ENCODE measurements around the gene LTF. TPM values are rescaled to one million over a fixed set of nuclear protein-coding genes. Genes with fewer than 3 reads are reported as not detected.
"Not testable (repeated sequence)": the region's sequence is repeated elsewhere in the genome, so short reads cannot be mapped to it uniquely, and the experiment has no call there.

Gene LTF
- 0.51 and 0.93 TPM in 2 replicates for total RNA-seq

GRCh38 chr3:46464326-46465195 lies at the start of gene LTF:
LTF (minus strand) TSS chr3:46464905; CDS start chr3:46464867, 38 bp downstream.
- no peak for DNase-seq

GRCh38 chr3:46512191-46512749 lies 47.6 kb upstream of the LTF start:
- no peak for DNase-seq

- no peak for DNase-seq
These were observed 45.0 kb upstream of the LTF start for GRCh38 chr3:46509661-46510187.

DNA sequence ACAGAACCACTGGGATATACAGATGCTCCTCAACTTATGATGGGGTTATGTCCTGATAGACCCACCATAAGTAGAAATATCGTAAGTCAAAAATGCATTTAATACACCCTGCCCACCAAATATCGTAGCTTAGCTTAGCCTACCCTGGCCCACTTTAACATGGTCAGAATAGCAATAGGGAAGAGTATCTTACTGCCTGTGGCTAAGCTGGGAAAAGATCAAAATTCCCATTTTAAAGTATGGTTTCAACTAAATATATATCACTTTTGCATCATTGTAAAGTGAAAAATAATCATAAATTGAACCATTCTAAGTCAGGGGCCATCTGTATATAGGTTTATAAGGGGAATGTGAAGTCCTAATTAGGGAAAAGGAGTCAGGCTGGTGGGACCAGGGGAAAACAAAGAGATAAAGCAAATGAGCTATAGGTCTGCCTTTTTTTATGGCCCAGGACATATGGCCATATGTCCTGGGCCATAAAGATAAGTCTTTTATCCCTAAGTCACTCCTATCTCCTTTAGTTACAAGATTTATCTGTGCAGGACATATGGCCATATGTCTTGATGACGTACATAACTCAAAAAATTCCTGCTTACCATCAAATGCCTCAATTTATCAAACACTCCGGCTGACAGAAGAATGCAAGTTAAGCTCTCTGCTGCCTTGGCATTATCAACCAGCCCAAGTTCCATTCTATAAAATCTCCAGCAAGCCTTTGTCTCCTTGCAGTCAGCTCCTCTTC lies 44.3 kb upstream of the LTF start:
- DNase-seq = no peak

DNA sequence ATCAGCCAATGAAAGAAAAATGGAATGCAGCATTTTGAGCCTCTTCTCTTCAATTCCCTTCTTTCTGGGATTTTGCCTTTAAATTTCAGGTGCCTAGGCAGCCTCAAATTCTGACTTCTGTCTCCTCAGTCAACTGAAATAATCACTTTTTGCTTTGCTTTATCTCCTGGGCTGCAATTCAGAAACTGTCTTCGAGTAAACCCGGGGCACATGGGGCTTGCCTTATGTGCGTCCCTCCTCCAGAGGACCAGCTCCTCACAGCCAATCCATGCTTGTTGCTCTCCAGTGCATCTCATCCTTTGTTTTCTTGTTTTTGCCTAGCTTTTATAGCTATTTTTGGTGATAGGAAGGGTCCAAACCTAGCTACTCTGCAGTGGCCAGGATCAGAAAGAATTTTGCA lies 41.8 kb upstream of the LTF start:
- no peak for DNase-seq

DNA sequence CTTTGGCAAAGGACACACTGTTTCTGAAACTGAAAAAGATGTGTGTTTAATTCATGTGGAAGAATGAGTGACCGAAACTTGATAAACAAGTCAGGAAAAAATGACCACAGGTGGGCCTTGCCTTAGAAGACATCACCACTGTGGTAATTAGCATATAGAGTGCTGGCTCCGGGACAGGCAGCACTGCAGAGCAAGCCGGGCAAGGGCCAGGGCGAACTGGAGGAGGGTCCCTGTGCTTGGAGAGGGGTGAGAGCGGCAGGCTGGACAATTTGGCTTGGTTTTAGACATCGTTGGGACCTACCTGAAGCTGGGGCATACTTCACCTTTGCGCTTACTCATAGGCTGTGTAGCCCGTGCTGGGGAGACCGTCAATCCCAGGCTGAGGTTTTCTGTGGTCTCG lies 41.2 kb upstream of the LTF start:
- DNase-seq = no peak

GRCh38 chr3:46504789-46505188 lies 40.1 kb upstream of the LTF start:
- DNase-seq = no peak

GRCh38 chr3:46503200-46503874 lies 38.6 kb upstream of the LTF start:
- no peak for DNase-seq

- DNase-seq = no peak
These were observed 37.0 kb upstream of the LTF start for GRCh38 chr3:46501702-46502101.

GRCh38 chr3:46500656-46501635 lies 36.2 kb upstream of the LTF start:
- peak; percentile 41 for DNase-seq

DNA sequence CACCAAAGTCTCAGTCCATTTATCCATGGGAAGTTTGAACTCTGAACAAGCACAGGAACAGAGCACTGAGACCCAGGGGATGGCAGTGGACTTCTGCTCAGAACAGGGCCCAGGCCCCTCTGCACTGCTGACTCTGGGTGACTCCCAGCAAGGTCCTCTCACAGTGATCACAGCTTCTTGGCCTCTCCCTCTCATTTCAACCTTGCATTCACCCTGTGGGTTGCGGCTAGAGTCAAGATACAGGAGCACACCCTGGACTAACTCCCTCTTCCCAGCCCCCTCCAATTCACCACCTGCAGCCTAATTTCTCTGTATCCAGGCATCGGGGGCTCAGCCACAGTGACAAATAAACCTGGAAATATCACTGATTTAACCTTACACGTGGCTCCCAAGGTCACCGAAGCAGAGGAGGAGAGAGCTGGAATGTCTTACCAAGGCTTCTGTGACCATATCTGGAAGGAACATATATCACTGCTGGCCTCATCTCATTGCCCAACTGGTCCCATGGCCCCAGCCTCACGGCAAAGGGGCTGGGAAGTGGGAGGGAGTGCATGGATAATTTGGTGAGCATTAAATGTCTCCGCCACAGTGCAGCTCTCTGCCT lies 34.3 kb upstream of the LTF start:
- DNase-seq = no peak

DNA sequence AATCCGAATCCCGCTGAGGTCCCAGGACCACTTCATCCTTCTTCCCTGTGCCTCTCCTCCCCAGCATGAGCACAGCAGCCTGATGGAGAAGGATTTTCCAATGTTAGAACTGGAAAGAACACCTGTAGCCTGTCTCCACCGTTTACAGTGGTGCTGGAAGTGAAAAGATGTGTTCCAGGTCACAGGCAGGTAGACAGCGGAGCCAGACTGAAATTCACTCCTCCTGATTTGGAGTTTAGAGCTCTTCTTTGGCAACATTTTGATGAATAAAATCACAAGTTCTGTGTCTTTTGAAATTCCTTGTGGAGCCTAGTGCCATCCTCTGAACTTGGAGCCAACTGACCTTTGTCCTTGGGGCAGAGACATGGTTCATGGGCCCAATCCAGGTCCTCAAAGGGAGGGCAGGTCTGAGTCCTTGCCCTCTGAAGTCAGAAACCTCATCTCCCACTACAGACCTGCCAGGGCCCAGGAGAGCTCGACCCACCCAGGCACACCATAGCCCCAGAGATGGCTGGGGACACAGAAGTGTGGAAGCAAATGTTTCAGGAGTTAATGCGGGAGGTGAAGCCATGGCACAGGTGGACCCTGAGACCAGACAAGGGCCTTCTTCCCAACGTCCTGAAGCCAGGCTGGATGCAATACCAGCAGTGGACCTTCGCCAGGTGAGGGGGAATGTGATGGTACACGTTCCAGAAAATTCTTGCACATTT lies 33.0 kb upstream of the LTF start, which contains the start of gene RTP3:
RTP3 (plus strand) TSS at position 421 of the 710 bp plus-strand sequence; CDS start at position 508, 87 bp downstream.
- DNase-seq = no peak

DNA sequence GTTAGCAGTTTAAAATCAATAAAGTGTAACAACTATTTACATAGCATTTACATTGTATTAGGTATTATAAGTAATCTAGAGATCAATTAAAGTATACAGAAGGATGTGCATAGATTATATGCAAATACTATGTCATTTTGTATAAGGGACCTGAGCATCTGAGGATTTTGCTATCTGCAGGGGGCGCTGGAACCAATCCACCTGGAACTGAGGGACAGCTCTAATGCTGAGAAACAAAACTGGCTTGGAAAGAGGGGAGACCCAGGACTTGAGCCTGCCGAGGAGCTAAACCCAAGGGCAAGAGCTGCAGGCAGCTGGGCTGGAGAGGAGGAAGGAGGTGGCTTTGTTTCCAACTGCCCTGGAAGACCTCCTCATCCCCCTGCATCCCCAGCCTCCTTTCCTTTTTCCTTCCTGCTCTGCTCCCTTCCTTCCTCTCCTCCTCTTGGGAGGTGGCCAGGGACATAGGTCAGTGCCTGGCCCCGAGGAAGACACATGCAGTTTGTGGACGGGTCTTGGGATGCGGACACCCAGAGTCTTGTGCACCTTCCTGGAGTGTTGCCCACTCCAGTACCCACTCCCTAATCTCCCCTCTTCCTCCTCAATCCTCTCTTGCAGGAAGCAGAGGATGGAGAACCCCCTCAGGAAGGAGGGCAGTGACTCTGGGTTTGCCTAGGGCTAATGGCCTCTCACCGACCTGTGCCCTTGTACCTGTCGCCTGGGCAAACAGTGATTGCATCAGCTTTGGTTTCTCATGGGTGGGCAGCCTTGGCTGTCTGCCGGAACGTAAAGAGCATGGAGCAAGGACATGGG lies 32.2 kb upstream of the LTF start:
- peak; percentile 62 for DNase-seq

DNA sequence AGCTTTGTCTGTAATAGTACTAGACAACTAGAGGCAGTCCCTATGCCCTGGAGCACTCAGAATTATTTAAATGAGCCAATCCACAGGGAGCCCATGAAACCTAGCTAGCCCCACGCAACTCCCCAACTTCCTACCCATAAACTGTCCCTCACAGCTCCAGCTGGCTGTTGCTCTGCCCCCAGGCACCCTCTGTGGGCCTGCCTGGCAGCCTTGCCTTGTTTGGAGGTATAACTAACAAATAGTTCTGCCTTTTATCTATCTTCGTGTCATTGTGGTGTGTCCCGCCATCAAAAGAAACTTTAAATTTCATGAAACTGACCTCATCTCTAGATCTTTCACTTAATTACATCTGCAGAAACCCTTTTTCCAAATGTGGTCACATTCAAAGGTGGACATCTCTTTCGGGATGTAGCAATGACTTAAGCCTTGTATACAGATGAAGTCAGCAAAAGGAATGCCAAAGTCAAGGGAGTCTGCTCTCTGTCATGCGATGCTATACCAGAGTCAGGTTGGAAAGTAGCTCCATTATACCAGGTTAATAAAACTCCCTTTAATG lies 31.3 kb upstream of the LTF start:
- no peak for DNase-seq

DNA sequence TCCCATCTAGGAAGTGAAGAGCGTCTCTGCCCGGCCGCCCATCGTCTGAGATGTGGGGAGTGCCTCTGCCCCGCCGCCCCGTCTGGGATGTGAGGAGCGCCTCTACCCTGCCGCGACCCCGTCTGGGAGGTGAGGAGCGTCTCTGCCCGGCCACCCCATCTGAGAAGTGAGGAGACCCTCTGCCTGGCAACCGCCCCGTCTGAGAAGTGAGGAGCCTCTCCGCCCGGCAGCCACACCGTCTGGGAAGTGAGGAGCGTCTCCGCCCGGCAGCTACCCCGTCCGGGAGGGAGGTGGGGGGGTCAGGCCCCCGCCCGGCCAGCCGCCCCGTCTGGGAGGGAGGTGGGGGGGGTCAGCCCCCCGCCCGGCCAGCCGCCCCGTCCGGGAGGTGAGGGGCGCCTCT lies 29.8 kb upstream of the LTF start:
- DNase-seq = not testable (repeated sequence)

GRCh38 chr3:46492890-46493547 lies 28.3 kb upstream of the LTF start:
- no peak for DNase-seq

GRCh38 chr3:46491089-46492070 lies 26.7 kb upstream of the LTF start:
- DNase-seq = no peak

Measured in dermis blood vessel endothelial cell (primary cell).